Measurements from ENCODE around the gene SNPH.

The SNPH gene

DNA sequence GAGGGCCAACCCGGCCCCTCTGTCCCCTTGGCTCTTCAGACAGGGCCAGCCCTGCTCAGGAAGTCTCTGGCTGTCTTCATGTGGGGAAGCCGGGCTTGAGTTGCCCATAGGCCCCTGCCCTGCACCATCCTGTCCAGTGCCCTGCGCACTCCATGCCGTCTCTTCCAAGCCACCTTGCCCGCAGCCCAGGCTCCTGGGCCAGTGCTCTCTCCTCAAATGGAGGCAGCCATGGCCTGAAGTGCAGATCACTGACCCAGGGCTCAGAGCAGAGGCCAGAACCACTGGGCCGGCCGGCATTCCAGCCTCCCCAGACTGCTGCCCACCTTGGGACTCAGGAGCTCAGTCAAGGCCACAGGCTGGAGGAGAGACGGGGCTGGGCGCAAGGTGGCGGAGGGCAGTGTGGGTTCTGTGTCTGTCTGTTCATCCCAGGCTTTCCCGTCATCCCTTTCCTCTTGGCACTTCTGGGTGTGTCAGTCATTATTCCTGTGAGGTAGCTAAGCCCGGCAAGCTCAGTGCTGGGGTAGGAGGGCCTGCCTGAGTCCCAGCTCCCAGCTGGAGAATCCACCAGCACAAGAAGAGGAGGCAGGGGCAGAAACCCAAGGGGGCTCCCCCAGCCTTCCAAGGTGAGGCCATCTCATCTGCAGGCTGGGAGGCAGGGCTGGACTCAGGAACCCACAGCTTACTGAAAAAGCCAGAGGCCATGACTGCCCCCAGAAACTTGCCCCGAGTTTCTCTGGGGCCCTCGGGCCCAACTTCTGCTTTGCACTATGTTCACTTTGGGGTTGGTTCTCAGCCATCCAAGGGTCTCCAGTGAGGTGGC lies 40.4 kb downstream of the SNPH start:
- no peak for DNase-seq (ENCODE audit: low read depth)

DNA sequence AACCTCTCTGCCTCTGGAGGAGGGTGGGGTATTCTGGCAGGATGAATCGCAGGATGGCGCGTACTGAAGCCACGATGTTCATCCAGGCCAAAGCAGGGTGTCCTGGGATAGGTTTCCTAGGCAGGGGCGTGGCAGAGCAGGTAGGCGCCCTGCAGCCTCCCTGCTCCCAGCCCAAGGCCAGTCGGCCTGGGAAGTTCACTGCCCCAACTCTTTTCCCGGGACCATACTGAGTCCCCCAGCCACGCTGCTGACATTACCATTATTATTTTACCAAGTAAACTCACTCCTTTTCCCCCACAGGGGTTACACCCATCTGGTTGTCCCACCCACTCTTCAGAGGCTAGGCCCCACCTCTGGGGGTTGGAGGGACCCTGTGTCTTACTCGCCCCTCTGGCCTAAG lies 41.1 kb downstream of the SNPH start:
- no peak for DNase-seq (ENCODE audit: low read depth)

DNA sequence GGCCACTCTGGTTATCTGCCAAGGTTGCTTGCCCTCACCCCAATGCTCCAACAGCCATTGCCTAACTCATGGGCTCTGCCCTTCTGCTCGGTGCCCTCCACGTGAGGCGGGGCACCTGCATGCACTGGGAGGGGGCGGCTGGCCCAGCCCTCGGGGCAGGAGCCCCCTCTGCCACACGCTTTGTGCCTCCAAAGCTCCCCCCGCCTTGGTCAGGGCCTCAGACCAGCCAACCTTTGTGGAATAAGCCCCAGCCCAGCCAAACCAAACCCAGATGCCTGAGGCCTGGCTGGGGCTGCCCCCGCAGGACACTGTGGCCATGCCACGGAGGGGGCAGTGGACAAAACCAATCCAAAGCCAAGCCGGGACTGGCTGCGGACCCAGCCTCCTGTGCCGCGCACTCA lies 41.5 kb downstream of the SNPH start:
- no peak for DNase-seq (ENCODE audit: low read depth)

DNA sequence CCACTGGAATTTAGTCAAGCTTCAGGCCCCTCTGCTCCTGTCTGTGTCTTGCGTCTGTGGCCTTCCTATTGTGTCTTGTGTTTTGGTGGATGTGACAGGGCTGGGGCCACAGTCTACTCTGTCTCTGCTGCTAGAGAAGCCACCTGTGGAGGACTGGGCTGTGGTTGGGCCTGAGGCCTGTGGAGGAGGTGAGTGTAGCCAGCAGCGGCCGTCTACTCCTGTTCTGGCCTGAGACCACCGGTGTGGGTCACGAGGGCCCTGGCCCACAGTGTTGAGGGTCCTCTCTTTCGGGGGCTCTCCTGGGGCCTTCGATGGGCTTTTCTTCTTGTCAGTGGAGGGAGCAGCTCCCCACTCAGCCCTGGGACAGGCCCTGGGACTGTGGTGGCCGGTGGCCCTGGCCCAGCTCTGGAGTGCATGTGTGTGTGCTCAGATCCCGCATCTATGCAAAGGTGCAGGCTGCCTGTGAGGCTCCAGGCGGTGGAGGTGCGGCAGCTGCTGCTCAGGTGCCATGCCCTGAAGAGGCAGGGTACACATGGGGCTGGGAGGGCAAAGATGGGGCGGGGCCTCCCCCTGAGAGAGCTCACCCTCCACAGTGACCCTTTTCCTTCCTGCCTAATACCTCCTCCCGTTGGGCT lies 42.1 kb downstream of the SNPH start:
- DNase-seq (ENCODE audit: low read depth) = no peak

DNA sequence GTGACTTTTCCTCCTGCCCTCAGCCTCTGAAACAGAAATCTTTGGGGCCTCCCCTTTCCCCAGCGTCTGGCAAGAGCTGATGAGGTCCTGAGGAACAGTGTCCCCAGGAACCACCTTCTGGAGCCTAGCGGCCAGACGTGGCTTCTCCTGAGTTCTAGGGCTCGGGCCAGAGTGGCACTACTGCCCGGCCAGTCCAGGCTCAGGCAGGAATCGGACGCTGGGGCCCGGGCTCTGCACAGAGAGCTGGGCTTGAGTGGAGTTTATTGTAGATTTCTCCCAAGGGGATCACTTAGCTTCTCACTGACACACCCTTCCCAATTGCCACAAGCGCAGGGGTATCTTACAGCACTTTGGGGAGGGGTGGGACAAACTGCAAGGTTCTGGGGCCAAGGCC lies 42.6 kb downstream of the SNPH start:
- no peak for DNase-seq (ENCODE audit: low read depth)

DNA sequence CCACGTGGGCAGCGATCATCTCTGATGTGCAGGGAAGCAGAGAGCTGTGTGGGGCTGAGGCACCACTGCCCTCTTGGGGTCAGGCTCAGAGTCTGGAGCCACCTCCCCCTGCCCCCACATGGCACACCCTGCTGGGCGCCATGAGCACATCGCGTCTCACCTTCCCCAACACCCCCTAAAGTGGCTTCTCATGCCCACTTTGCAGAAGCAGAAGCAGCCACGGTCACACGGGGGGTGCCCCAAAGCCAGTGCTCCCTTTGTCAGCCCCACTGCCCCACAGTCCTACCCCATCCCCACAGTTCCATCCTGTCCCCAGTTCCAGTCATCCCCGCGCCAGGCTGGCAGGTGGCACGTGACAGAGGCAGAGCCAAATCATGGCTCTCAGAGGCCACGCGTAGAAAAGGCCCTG lies 43.3 kb downstream of the SNPH start:
- DNase-seq (ENCODE audit: low read depth) = no peak

DNA sequence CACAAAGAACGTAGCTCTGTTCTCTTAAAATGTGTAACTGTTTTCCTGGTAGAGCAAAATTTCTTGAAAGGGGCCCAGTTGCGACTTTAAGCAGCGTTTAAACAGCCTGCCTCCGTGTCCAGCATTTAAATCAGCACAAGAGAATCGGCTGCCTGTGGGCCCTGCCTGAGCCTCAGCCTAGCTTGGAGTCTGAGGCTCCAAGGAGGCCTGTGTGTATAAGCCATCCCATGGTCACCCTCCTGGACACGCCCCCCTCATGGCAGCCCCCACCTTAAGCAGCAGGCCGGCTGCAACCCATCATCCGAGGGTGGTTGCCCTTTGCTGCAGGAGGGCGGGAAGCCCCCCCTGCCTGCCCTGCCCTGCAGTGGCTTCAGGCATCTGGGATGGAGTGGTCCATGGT lies 44.0 kb downstream of the SNPH start:
- DNase-seq (ENCODE audit: low read depth) = no peak

DNA sequence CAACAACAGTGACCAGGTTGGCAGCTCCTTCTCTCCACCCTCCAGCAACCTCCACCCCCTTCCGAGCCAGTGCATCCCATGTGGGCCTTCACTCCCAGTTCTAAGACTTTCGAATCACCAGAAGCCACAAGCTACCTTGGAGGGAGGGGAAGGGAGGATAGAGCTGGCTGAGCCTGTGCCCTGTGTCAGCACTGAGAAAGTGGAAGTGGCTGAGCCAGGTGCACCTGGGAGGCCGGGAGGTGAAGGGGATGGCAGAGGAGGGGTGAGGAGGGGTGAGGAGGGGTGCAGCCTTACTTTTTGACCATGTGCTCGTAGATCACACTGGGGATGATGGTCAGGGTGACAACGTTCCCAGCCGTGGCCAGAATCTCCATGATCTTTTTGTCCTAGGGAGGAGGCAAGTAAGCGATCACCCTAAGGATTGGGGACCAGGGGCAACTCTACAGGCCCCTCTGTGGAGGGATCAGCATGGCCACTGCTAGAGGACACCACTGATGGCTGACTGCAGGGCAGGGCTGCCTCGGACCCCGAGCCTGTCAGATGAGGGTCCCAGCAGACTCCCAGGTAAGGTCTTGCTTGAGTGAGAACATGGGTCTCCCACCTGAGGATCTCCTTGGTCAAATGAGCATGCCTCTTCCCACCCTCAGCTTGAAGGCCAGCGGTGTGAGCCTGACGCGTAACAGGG lies 44.6 kb downstream of the SNPH start:
- DNase-seq (ENCODE audit: low read depth) = no peak

DNA sequence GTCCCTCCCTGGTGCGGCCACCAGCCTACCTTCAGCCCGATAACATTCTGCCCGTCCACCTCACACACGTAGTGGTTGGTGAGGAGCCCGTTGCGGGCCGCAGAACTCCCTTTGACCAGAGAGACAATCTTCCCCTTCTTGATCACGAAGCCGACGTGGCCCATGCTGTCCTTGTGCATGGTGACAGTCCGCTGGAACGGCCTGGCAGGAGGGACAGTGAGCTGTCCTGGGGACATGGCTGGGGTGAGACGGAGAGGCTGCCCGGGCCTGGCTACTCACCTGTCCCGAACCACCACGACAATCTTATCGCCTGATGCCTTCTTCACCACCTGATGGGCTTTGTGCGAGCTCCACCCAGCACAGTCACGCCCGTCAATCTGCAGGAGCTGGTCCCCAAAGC lies 46.2 kb downstream of the SNPH start:
- no peak for DNase-seq (ENCODE audit: low read depth)

DNA sequence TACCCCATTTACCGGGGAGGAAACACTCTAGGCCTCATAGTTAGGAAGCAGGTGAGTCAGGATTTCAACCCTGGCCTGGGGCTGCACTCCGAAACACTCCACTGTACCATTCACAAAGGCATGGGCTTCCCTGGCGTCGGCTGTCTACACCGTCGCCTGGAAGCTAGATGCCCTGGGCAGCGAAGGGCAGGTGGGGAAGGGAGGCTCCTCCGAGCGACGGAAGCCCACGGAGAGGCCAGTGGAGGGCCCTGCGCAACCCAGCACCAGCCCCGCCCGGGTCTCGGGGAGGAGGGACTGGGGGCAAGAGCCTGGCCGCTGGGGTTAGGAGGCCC lies 46.8 kb downstream of the SNPH start:
- DNase-seq (ENCODE audit: low read depth) = no peak

DNA sequence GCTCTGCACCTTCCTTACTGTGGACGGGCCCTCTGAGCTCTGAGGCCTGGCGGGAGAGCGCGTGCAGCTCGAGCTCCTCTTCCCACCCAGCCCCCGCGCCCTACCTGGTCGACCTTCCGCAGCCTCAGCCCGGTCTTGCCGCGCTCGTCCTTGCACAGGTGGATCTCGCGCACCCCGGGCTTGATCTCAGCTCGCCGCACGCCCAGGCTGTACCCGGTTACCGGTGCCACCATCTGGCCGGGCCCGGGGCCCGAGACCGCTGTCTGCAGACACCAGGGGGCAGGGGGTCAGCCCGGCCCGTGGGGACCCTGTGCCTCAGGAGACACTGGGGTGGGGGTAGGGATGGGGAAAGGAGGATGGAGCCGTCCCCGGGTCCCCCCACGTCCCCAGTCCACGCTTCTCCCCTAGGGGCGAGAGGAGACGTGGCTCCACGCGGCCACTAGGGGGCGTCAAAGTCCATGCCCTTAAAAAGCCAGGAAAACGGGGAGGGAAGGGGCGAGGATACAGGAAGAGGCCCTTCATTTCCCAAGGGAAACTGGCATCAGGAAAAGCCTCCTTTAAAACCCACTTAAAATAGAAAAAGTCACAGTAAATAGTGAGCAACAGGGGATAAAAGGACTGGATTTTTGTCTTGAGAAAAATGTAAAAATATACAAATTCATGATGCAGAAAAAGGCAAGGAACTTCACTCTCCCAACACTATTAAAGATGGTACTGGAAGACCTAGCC lies 47.3 kb downstream of the SNPH start:
- no peak for DNase-seq (ENCODE audit: low read depth)

DNA sequence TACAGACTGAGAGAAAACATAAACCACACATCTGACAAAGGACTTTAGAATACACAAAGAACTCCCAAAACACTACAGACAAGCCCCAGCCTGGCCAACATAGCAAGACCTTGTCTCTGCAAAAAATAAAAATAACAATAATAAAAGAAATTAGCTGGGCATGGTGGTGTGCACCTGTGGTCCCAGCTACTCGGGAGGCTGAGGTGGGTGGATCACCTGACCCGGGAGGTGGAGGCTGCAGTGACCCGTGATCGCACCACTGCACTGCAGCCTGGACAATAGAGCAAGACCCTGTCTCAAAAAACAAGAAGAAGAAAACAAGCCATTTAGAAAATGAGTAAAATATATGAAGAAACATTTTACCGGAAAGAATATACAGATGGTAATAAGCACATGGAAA lies 49.7 kb downstream of the SNPH start:
- no peak for DNase-seq (ENCODE audit: low read depth)

DNA sequence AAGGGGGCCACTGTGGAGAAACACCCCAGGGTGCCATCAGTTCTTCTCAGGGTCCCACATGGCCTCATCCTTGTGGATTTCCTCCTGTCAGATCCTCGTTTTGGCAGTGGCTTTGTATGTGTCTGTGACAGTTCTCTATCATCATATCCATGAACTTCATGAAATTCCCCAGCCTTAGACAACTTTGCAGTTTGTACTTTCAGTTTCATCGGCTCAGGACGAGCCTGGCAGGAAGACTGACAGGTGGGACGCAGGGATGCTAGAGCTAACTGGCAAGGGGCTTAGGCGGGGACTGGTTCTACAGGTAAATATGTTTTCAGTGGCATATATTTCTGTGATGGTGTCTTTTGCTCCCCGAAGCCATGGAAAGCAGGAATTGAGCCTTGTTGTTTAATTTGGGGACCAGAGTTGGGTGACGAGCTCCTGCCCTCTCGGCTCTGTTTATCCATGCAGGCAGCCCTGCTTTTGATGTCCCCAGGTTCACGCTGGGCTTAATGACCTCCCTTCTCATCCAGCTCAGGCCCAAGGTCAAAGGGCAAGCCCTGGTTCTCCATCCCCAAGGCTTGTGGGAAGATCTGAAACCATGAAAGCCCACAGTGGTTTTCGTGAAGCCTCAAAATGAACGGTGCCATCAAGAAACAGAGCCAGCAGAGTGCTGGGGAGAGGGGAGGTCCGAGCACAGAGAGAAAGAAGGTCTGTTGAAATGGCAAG lies 51.6 kb downstream of the SNPH start:
- DNase-seq (ENCODE audit: low read depth) = no peak

DNA sequence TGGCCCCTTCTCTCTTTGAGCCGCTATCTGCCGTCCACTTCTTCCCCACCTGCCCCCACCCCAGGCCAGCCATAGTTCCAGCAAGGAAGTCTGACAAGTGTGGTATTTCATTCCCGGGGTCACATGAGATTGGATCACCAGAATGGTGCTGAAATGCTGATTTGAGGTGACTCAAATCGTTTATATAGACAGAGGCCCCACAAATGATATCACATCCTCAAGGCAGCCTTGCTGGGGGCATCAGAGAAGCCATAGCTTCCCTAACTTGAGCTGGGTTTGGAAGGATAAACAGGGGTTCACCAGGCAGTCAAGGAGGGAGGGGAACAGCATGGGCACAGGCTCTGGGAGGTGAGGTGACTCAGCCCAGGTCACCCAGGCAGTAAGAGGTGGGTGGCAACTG lies 53.0 kb downstream of the SNPH start:
- DNase-seq (ENCODE audit: low read depth) = no peak

DNA sequence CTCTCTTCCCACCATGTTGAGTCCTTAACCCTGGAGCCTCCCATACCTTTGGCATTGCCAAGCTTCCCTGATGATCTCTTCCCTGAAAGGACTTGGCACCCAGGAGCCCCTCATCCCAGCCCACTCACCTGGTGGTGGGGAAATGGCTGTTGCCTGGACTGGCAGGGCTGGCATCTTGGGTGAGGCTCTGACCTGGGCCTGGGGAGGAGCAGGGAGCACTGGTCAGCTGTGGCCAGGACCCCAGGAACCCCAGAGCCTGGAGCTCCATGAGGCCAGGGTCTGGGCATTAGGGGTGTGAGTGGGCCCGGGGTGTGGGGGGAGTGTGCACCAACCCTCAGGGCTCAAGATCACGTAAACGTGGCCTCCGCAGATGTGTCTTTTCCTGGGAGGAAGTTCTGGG lies 53.4 kb downstream of the SNPH start:
- DNase-seq (ENCODE audit: low read depth) = no peak

DNA sequence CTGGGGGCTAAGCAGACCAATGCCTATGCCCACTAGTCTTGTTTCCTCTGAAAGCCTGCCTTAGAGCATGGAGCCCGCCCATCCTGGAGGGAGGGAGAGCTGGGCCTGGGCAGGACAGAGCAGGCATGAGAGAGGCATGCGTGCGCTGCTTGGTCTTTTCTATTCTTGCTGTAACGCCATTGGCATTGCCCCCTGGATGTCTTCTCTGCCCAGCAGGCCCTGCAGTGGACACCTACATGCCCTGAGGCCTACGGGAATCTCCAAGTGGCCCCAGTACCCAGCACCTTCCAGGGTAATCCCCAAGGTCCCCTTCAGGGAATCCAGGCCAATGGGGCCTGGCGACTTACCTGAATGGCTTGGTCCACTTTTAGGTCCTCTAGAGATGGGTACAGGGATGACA lies 53.9 kb downstream of the SNPH start:
- no peak for DNase-seq (ENCODE audit: low read depth)

DNA sequence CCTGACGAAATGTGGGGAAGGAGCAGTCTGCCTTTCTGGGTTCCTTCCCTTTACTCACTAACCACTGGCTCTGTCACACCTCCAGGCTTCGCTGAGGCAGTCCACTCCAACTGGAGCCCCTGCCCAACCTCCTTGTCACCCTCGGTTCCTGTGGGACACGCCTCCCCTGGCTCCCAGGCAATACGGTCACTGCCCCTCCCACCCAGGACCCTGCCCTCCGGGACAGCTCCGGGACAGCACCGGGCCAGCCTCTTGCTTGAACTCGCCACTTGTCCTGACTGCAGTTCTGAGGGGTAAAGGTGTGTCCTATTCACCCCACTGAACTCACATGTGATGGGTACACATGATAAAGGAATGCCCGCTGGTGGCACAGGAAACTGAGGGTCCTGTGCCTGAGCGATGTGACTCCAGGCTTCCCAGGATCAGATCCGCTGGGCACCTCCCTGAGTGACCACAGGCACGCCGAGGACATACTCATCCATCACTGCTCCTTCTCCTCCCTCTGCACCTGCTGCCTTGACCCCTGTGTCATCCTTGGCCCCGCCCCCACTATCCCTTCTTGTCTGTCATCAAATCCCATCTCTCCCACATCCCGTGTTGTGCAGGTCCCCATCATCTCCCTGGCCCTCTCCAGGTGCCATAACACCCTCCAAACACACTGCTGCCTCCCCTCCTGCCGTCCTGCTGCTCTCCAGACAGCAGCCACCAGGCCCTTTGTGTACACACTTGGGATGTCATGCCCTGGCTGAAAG lies 55.0 kb downstream of the SNPH start:
- DNase-seq (ENCODE audit: low read depth) = no peak

DNA sequence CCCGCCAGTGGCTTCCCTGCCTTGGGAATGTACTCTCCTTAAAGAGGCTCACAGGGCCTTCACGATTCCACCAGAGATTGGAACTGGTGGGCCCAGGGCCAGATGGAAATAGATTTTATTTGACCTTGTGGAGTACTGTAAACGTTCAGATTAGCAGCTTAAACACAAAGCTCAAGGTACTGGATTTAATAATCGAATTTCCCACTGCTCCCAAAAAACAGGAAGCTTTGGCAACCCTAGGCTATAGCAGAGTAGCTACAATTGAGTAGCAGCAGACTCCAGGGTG lies 55.5 kb downstream of the SNPH start:
- DNase-seq (ENCODE audit: low read depth) = no peak

DNA sequence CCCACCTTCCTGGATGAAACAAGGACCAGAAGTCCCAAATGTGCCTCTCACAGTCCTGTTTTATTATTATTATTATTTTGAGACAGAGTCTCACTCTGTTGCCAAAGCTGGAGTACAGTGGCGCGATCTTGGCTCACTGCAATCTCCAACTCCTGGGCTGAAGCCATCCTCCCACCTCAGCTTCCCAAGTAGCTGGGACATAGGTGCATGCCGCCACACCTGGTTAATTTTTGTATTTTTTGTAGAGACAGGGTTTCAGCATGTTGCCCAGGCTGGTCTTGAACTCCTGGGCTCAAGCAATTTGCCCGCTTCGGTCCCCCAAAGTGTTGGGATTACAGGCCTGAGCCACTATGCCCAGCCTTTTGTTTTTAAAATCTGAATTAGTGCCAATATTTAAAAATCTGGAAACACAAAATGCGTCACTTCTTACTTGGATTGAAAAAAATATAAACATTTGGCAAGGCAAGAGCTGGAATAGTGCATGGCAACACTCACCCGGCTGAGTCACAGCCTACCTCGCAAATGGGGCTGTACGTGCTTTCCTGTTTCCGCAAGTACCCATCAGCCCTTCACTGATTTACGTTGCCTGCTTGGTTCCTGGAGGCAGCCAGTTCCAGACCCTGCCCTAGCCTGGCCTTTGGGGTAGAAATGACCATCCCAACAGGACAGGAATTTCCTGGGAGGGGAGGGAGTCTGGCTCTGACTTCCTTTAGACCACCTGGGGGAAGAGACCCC lies 56.6 kb downstream of the SNPH start:
- peak; percentile 94 for DNase-seq (ENCODE audit: low read depth)

DNA sequence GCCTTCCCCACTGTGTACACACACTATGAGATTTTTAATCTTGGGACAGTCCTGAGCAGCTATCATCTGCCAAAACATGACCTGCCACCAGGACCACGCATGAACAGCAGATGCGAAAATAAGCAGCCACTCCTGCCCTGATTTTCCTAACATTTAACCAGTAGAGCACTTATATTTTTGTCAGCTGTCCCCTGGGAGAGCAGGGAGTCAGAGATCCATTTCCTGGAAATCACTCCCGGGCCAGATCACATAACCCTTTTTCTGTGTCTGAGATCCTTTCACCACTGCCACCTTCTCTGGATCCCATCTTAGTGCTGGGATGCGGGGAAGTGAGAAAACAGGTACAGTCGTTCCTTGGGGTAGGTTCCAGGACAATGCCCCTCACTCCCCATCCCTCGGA lies 57.2 kb downstream of the SNPH start:
- DNase-seq (ENCODE audit: low read depth) = no peak
